Dedifferentiated amniotic fluid mesenchymal stem cell (primary cell): ENCODE measurements around the gene TMEM91.

ENCODE experiments used
- DNase-seq: peaks from one replicate; pipeline ENCODE4 v3.0.0-alpha.2; 2016; ENCODE audit errors: extremely low spot score

The TMEM91 gene

GRCh38 chr19:41431426-41432386 is 55.4 kb downstream of the TMEM91 start:
- DNase-seq = no peak

GRCh38 chr19:41433171-41433570 is 56.8 kb downstream of the TMEM91 start:
- no peak for DNase-seq
